ENCODE results near the gene FAP.

FAP gene

GRCh38 chr2:162242586-162243280 is 512 bp downstream of the FAP start:
- no peak for ATAC-seq

GRCh38 chr2:162241571-162241970 is 1.7 kb downstream of the FAP start:
- ATAC-seq, result no peak

DNA sequence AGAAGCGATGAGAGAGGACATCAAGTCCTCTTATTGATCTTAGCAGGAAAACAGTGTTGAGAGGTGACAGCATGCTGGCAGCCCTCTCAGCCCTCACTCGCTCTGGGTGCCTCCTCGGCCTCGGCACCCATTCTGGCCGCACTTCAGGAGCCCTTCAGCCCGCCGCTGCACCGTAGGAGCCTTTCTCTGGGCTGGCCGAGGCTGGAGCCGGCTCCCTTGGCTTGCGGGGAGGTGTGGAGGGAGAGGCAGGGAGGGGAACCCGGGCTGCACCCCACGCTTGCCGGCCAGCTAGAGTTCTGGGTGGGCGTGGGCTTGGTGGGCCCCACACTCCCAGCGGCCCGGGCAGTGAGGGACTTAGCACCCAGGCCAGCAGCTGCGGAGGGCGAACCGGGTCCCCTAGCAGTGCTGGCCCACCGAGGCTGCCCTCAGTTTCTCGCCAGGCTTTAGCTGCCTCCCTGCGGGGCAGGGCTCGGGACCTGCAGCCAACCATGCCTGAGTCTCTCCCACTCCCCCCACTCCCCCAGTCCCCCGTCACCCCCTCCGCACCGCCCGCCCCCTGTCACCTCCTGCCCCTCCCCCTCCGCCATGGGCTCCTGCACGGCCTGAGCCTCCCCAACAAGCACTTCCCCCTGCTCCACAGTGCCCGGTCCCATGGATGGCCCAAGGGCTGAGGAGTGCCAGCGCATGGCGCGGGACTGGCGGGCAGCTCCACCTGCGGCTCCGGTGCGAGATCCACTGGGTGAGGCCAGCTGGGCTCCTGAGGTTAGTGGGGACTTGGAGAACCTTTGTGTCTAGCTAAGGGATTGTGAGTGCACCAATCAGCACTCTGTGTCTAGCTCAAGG is 8.4 kb downstream of the FAP start:
- no peak for ATAC-seq

DNA sequence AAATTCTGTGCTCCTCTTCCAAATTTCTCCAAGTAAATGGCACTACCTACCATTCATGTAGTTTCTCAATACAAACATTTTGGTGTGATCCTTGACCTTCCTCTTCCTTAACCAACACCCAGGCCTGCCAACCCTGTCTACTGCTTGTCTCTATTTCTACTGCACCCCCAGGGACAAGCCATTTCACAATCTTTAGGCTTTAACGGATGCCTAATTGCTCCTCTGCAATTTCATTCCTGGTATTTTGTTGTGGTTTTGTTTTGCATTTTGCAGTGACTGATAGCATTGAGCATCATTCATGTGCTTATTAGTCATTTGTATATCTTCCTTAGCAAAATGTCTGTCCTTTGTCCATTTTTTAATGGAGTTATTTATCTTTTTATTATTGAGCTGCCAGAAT is 10.0 kb downstream of the FAP start:
- ATAC-seq, result no peak

GRCh38 chr2:162232671-162233070 is 10.6 kb downstream of the FAP start:
- ATAC-seq, result no peak

DNA sequence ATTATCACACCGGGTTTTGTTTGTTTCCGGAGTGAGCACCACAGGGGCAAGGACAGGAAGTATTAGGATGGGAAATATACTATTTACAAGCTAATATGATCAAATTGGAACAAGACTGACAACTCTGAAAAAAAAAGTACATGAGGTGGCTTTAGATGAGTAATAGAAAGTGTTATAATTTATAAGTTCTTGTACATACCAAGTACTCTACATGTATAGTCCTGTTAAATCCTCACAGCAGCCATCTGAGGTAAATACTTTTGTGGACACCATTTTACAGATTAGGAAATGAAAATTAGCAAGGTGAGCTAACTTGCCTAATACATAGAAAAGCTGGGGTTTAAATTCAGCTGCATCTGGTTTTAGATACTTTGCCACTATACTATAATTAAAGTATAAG is 11.2 kb downstream of the FAP start:
- ATAC-seq, result no peak

DNA sequence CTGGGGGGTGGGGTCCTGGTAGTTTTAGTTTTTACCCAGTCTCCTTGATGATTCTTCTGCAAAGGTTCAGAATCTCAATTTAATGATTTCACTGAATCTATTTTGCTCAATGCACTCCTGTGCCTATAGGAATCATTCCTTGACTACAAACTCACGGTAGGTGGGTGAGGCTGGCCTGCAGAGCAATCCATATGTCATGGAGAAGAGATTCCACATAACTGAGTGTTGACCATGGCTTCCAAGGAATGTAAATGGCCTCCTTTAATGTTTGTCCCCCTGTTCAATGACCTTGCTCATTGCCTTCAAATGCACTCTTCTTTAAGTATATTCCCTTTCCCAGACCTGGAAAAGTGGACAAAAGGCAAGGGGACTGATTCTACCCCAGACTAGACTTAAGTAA is 12.5 kb downstream of the FAP start:
- ATAC-seq, result no peak

DNA sequence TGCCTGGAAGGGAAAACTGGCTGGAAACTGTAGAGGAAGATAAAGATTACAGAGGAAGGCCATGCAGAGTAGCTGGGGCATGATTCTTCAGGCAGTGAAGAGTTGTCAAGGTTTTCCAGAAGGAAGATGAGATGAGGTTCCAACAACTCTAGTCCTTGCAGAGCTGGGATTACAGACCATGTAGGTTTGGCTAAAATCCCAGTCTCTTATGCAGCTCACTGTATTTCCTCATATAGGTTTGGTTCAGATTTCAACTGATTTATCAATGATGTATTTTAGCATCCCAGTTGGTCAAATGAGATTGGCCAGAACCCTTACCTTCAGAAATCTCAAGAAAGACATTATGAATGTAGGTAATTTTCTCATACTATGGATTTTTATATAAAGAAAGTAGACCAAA is 16.4 kb downstream of the FAP start:
- ATAC-seq, result no peak

GRCh38 chr2:162221064-162221463 is 22.2 kb downstream of the FAP start:
- no peak for ATAC-seq

GRCh38 chr2:162220368-162220767 is 22.9 kb downstream of the FAP start:
- ATAC-seq, result no peak

GRCh38 chr2:162219426-162219825 is 23.8 kb downstream of the FAP start:
- no peak for ATAC-seq

GRCh38 chr2:162217598-162217997 is 25.6 kb downstream of the FAP start:
- ATAC-seq, result no peak

- ATAC-seq, result no peak
Observed at GRCh38 chr2:162215162-162215561, 28.1 kb downstream of the FAP start.

- ATAC-seq, result no peak
Observed at GRCh38 chr2:162212366-162212765, 30.9 kb downstream of the FAP start.

DNA sequence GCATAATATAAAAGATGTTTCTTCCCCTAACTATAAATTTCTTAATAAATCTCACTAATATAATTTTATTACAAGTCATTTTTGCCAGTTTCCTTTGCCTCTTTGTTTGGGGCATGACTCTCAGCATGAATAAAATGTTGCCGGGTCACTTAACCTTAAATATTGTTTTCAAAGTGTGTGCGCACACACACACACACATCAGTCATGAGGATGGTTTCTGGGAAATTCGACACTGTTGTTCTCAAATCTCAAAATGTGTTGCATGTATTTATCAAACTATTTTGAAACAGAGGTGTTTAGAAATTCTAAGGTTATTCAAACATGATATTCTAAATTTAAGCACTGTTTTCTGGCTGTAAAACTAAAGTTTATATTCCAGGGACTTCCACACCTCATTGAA is 31.5 kb downstream of the FAP start:
- no peak for ATAC-seq

- ATAC-seq, result no peak
Observed at GRCh38 chr2:162210385-162210784, 32.9 kb downstream of the FAP start.

DNA sequence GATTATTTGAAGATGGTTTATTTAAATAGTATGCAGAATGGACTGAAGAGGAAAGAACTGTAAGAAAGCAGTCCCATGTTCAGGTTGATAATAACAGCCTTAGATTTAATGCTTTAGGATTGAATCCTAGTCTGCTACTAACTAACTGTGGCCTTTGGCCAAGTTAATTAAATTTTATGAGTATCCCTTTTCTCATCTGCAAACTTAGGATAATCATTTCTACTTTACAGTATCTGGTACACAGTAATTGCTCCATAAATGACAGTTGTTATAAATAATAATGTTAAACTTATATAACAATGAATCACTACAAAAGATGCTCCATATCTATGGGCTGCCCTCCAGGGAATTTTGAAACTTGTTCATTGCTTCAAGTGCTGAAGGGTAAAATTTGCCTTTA is 41.0 kb downstream of the FAP start:
- no peak for ATAC-seq

DNA sequence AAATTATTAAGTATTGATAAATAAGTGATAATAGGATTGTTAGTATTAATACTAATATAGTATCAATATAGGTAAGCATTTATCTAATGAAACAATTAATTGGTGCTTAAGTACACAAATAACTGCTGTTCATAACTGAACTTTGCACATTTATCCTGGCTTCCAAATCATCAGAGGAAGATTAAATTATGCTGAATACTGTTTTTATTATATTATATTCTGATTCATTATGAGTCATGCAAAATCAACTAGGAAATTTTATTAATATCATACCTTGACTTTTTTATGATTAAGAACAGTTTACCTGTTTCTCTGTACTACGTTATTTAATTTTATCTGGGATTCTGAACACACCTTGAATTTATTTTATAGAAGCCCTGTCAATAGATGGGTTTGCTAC is 42.6 kb downstream of the FAP start:
- ATAC-seq, result no peak

GRCh38 chr2:162199913-162200312 is 43.3 kb downstream of the FAP start:
- ATAC-seq, result no peak

- no peak for ATAC-seq
Observed at GRCh38 chr2:162198239-162198638, 45.0 kb downstream of the FAP start.

GRCh38 chr2:162197069-162197825 is 46.0 kb downstream of the FAP start:
- ATAC-seq, result no peak

- ATAC-seq, result no peak
Observed at GRCh38 chr2:162196638-162197037, 46.6 kb downstream of the FAP start.

DNA sequence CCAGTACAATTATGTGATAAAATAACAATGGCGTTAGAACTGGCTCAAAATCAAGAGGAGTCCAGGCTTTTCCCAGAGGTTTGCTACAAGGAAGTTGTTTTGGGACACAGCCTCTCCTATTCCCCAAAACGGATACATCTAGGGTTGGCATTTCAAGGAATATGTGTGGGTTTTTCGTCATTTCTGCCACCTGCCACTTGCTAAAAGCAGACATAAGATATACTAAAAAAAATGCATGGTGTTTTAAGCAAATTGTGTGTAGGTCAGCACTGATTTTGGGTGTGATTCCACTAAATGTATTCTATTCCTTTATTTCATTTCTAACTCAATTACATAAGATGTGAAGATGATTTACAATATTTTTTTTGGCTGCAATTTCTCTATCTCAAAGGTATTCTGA is 54.8 kb downstream of the FAP start:
- no peak for ATAC-seq

Data from activated CD4-positive, CD25-positive, alpha-beta regulatory T cell treated with anti-CD3 and anti-CD28 coated beads, Interleukin-2, amount 50 U/mL, for 24 hours (primary cell).